ENCODE measurements around the gene IL1B. TPM values are rescaled to one million over a fixed set of nuclear protein-coding genes. Genes with fewer than 3 reads are reported as not detected.
A peak's percentile ranks its signal among the peaks of the same experiment; 100 is the strongest.

The IL1B gene
- total RNA-seq, 4 donors from 2014 or later = 0.53 to 9.1 TPM; not detected in 2

- TF ChIP-seq POLR2A (IDR thresholded peaks at IDR 0.05) = no peak
- no peak for TF ChIP-seq CTCF (IDR thresholded peaks at IDR 0.05)
- Histone ChIP-seq H3K27ac (no peak overlapping the region), H3K36me3 (no peaks in the 10 kb centered on the region), H3K4me3 (no peak overlapping the region), H3K9me3 (no peaks in the 10 kb centered on the region), H3K27me3 (no peaks in the 10 kb centered on the region), H3K4me1 (peaks cover 0 to 8% (median 0%) of the 10 kb centered on the region in 4 donors)
- DNase-seq = no peak
These were observed 46.3 kb downstream of the IL1B start for GRCh38 chr2:112790305-112790704.

- no peak for DNase-seq
- Histone ChIP-seq H3K27me3 (no peaks in the 10 kb centered on the region), H3K27ac (no peak overlapping the region), H3K9me3 (no peaks in the 10 kb centered on the region), H3K36me3 (no peaks in the 10 kb centered on the region), H3K4me3 (no peak overlapping the region), H3K4me1 (no peaks in the 10 kb centered on the region)
- no peak for TF ChIP-seq POLR2A (IDR thresholded peaks at IDR 0.05)
These were observed 47.4 kb downstream of the IL1B start for GRCh38 chr2:112789186-112789585.

GRCh38 chr2:112788653-112789052 lies 47.9 kb downstream of the IL1B start:
- DNase-seq = no peak
- H3K9me3 ChIP-seq = no peaks in the 10 kb centered on the region
- H3K36me3 ChIP-seq = no peaks in the 10 kb centered on the region
- no peak overlapping the region for H3K27ac ChIP-seq
- no peaks in the 10 kb centered on the region for H3K27me3 ChIP-seq
- H3K4me1 ChIP-seq = no peaks in the 10 kb centered on the region
- TF ChIP-seq POLR2A (IDR thresholded peaks at IDR 0.05) = no peak
- TF ChIP-seq CTCF (IDR thresholded peaks at IDR 0.05) = no peak
- H3K4me3 ChIP-seq = no peak overlapping the region

GRCh38 chr2:112787729-112788393 lies 48.7 kb downstream of the IL1B start:
- Histone ChIP-seq H3K36me3 (no peaks in the 10 kb centered on the region), H3K9me3 (no peaks in the 10 kb centered on the region), H3K27ac (no peak overlapping the region), H3K27me3 (no peaks in the 10 kb centered on the region), H3K4me3 (no peak overlapping the region), H3K4me1 (no peaks in the 10 kb centered on the region)
- TF ChIP-seq CTCF (IDR thresholded peaks at IDR 0.05) = no peak
- TF ChIP-seq POLR2A (IDR thresholded peaks at IDR 0.05) = no peak
- no peak for DNase-seq

- no peaks in the 10 kb centered on the region for H3K36me3 ChIP-seq
- H3K27me3 ChIP-seq = no peaks in the 10 kb centered on the region
- no peaks in the 10 kb centered on the region for H3K4me1 ChIP-seq
- no peaks in the 10 kb centered on the region for H3K9me3 ChIP-seq
- TF ChIP-seq CTCF (IDR thresholded peaks at IDR 0.05) = no peak
- TF ChIP-seq POLR2A (IDR thresholded peaks at IDR 0.05) = no peak
- H3K27ac ChIP-seq = no peak overlapping the region
- H3K4me3 ChIP-seq = no peak overlapping the region
- no peak for DNase-seq
These were observed 49.3 kb downstream of the IL1B start for GRCh38 chr2:112787294-112787693.

GRCh38 chr2:112784199-112785189 lies 52.1 kb downstream of the IL1B start, which contains the start of gene IL1A:
Gene IL1A (minus strand): TSS chr2:112784493. CDS start chr2:112783770, 723 bp downstream.
- H3K27ac ChIP-seq = no peak within 1 kb of the TSS
- no peaks in the 10 kb centered on the region for H3K27me3 ChIP-seq
- no peak for TF ChIP-seq POLR2A (IDR thresholded peaks at IDR 0.05)
- no peak for TF ChIP-seq CTCF (IDR thresholded peaks at IDR 0.05)
- DNase-seq = peak in 1 of 3 donors; percentile 49
- no peak within 1 kb of the TSS for H3K4me3 ChIP-seq
- no peaks in the 10 kb centered on the region for H3K9me3 ChIP-seq
- no peaks in the 10 kb centered on the region for H3K36me3 ChIP-seq
- H3K4me1 ChIP-seq = no peaks in the 10 kb centered on the region
